ENCODE measurements around the gene PROSER2.

- no peak for TF ChIP-seq POLR2AphosphoS5 (IDR thresholded peaks at IDR 0.05; ENCODE audit: insufficient read depth, low read depth, low read length)
- no peak for TF ChIP-seq CTCF (IDR thresholded peaks at IDR 0.05; ENCODE audit: extremely low read depth in 1 of 2, insufficient read depth in 1 of 2, low read depth in 1 of 2, low read length in 2 of 2)
- no peak for TF ChIP-seq MAX (IDR thresholded peaks at IDR 0.05; ENCODE audit: insufficient read depth, insufficient read length)
Observed at GRCh38 chr10:11886138-11886474, 63.0 kb downstream of the PROSER2 start.
